Stromal cell of bone marrow (primary cell): ENCODE results near the gene COL11A2.
A peak's percentile ranks its signal among the peaks of the same experiment; 100 is the strongest.

Experiments
- DNase-seq: peaks from one replicate; pipeline ENCODE4 v3.0.0-alpha.2; 2012; ENCODE audit warnings: low read depth

The COL11A2 gene

GRCh38 chr6:33171880-33172687 is 20.2 kb downstream of the COL11A2 start:
- no peak for DNase-seq

- no peak for DNase-seq
These were observed 21.0 kb downstream of the COL11A2 start for GRCh38 chr6:33171016-33171879.

GRCh38 chr6:33170176-33171015 is 21.9 kb downstream of the COL11A2 start:
- no peak for DNase-seq

- no peak for DNase-seq
These were observed 22.7 kb downstream of the COL11A2 start for GRCh38 chr6:33169291-33170175.

- no peak for DNase-seq
These were observed 23.6 kb downstream of the COL11A2 start for GRCh38 chr6:33168639-33169038.

GRCh38 chr6:33168284-33168601 is 24.0 kb downstream of the COL11A2 start:
- no peak for DNase-seq

- no peak for DNase-seq
These were observed 24.6 kb downstream of the COL11A2 start for GRCh38 chr6:33167374-33168283.

GRCh38 chr6:33166811-33167210 is 25.5 kb downstream of the COL11A2 start:
- no peak for DNase-seq

- no peak for DNase-seq
These were observed 25.9 kb downstream of the COL11A2 start for GRCh38 chr6:33166363-33166762.

- DNase-seq: no peak
These were observed 26.5 kb downstream of the COL11A2 start for GRCh38 chr6:33165581-33166258.

- DNase-seq: no peak
These were observed 27.4 kb downstream of the COL11A2 start for GRCh38 chr6:33164665-33165373.

GRCh38 chr6:33164176-33164575 is 28.1 kb downstream of the COL11A2 start:
- no peak for DNase-seq

GRCh38 chr6:33163540-33163939 is 28.7 kb downstream of the COL11A2 start:
- DNase-seq: no peak

GRCh38 chr6:33161354-33162331 is 30.6 kb downstream of the COL11A2 start:
- peak; percentile 47 for DNase-seq

GRCh38 chr6:33160728-33161344 is 31.4 kb downstream of the COL11A2 start:
- peak; percentile 96 for DNase-seq

- no peak for DNase-seq
These were observed 32.2 kb downstream of the COL11A2 start for GRCh38 chr6:33160096-33160495.

- DNase-seq: no peak
These were observed 35.3 kb downstream of the COL11A2 start for GRCh38 chr6:33156964-33157363.
